H9 (cell line): ENCODE data around the gene MICALL2. TPM values are rescaled to one million over a fixed set of nuclear protein-coding genes. Genes with fewer than 3 reads are reported as not detected.

Experiments
- DNase-seq: peaks from one replicate; pipeline ENCODE4 v3.0.0-alpha.2; 2017
- H2AFZ ChIP-seq: one replicate; pipeline ENCODE4 v1.6.1; 2013; ENCODE audit warnings: mild to moderate bottlenecking, low read length, control low read depth, moderate library complexity
- H2AK5ac ChIP-seq: 2 replicates; pipeline ENCODE4 v1.6.1; 2013; ENCODE audit warnings: low read length, control low read depth, mixed read lengths; ENCODE audit not compliant: insufficient read length
- H2BK120ac ChIP-seq: one replicate; pipeline ENCODE4 v1.6.1; 2013; ENCODE audit warnings: low read depth, mild to moderate bottlenecking, low read length, control low read depth, inconsistent platforms; ENCODE audit not compliant: poor library complexity, severe bottlenecking
- H2BK12ac ChIP-seq: 2 replicates; pipeline ENCODE4 v1.6.1; 2013; ENCODE audit warnings: low read length, control low read depth, mixed read lengths, low read depth; ENCODE audit not compliant: insufficient read length
- H2BK15ac ChIP-seq: 2 replicates; pipeline ENCODE4 v1.6.1; 2013; ENCODE audit warnings: low read depth, low read length, control low read depth
- H2BK20ac ChIP-seq: one replicate; pipeline ENCODE4 v1.6.1; 2013; ENCODE audit warnings: low read depth, mild to moderate bottlenecking, low read length, control low read depth, inconsistent platforms; ENCODE audit not compliant: poor library complexity, severe bottlenecking
- H2BK5ac ChIP-seq: 2 replicates; pipeline ENCODE4 v1.6.1; 2013; ENCODE audit warnings: low read length, control low read depth, mixed read lengths; ENCODE audit not compliant: insufficient read length
- H3K14ac ChIP-seq: 2 replicates; pipeline ENCODE4 v1.6.1; 2013; ENCODE audit warnings: low read length, control low read depth; ENCODE audit not compliant: insufficient read depth
- H3K18ac ChIP-seq: 2 replicates; pipeline ENCODE4 v1.6.1; 2013; ENCODE audit warnings: low read depth, mild to moderate bottlenecking, mixed read lengths, low read length, control low read depth; ENCODE audit not compliant: insufficient read length
- H3K23ac ChIP-seq: 2 replicates; pipeline ENCODE4 v1.6.1; 2013; ENCODE audit warnings: low read length, control low read depth, mixed read lengths, low read depth; ENCODE audit not compliant: insufficient read length
- H3K23me2 ChIP-seq: 2 replicates; pipeline ENCODE4 v1.6.1; 2013; ENCODE audit warnings: low read depth, mild to moderate bottlenecking, mixed read lengths, low read length, control low read depth; ENCODE audit not compliant: insufficient read length, poor library complexity, severe bottlenecking
- H3K27ac ChIP-seq: 2 replicates; pipeline ENCODE4 v1.5.1; 2013; ENCODE audit warnings: low read length, control low read depth, mixed read lengths, low read depth; ENCODE audit not compliant: insufficient read length
- H3K27me3 ChIP-seq: 2 replicates; pipeline ENCODE4 v1.6.1; 2013; ENCODE audit warnings: low read length, control low read depth, inconsistent platforms; ENCODE audit not compliant: insufficient read depth
- H3K4ac ChIP-seq: 2 replicates; pipeline ENCODE4 v1.6.1; 2013; ENCODE audit warnings: low read depth, mild to moderate bottlenecking, control low read depth, inconsistent platforms, low read length, moderate library complexity
- H3K4me1 ChIP-seq: 2 replicates; pipeline ENCODE4 v1.6.1; 2013; ENCODE audit warnings: low read length, control low read depth, inconsistent platforms; ENCODE audit not compliant: insufficient read depth
- H3K4me2 ChIP-seq: 2 replicates; pipeline ENCODE4 v1.6.1; 2013; ENCODE audit warnings: low read length, control low read depth, mixed read lengths; ENCODE audit not compliant: insufficient read length, insufficient read depth
- H3K56ac ChIP-seq: 2 replicates; pipeline ENCODE4 v1.6.1; 2013; ENCODE audit warnings: low read depth, mild to moderate bottlenecking, mixed read lengths, low read length, control low read depth; ENCODE audit not compliant: insufficient read length
- H3K79me1 ChIP-seq: 2 replicates; pipeline ENCODE4 v1.6.1; 2013; ENCODE audit warnings: low read depth, mild to moderate bottlenecking, moderate library complexity, low read length, control low read depth, inconsistent platforms; ENCODE audit not compliant: insufficient read depth, poor library complexity, severe bottlenecking
- H3K79me2 ChIP-seq: 2 replicates; pipeline ENCODE4 v1.6.1; 2013; ENCODE audit warnings: low read length, control low read depth, inconsistent platforms; ENCODE audit not compliant: insufficient read depth
- H3K9ac ChIP-seq: 2 replicates; pipeline ENCODE4 v1.6.1; 2013; ENCODE audit warnings: low read length, control low read depth, mixed read lengths; ENCODE audit not compliant: insufficient read length; ENCODE audit errors: extremely low read depth
- H3K9me3 ChIP-seq: one replicate; pipeline ENCODE4 v1.6.1; 2013; ENCODE audit warnings: low read depth, low read length, inconsistent platforms; ENCODE audit not compliant: control insufficient read depth
- H3T11ph ChIP-seq: one replicate; pipeline ENCODE4 v1.6.1; 2013; ENCODE audit warnings: mild to moderate bottlenecking, low read length, control low read depth, inconsistent platforms
- H4K20me1 ChIP-seq: one replicate; pipeline ENCODE4 v1.6.1; 2013; ENCODE audit not compliant: control insufficient read depth, insufficient read length, insufficient read depth
- H4K5ac ChIP-seq: 2 replicates; pipeline ENCODE4 v1.6.1; 2013; ENCODE audit warnings: low read depth, mild to moderate bottlenecking, mixed read lengths, low read length, control low read depth; ENCODE audit not compliant: insufficient read length
- H4K8ac ChIP-seq: replicated peaks from 2 replicates; pipeline ENCODE4 v1.6.1; 2013; ENCODE audit warnings: low read length, control low read depth, mixed read lengths, low read depth; ENCODE audit not compliant: insufficient read length
- H4K91ac ChIP-seq: 2 replicates; pipeline ENCODE4 v1.6.1; 2013; ENCODE audit warnings: low read depth, mild to moderate bottlenecking, moderate library complexity, mixed read lengths, low read length, control low read depth; ENCODE audit not compliant: insufficient read length
- H3K27ac Mint-ChIP-seq, 3 experiments: 2 replicates in 2 of 3; 3 replicates in 1 of 3; pipeline ENCODE4 v1.8.0; 2020 to 2021; ENCODE audit warnings: mixed read lengths in 3 of 3, mild to moderate bottlenecking in 1 of 3, moderate library complexity in 1 of 3
- H3K27me3 Mint-ChIP-seq: 2 replicates; pipeline ENCODE4 v1.8.0; 2021; ENCODE audit warnings: low read depth, mild to moderate bottlenecking, moderate library complexity, mixed read lengths
- H3K36me3 Mint-ChIP-seq, 3 experiments: 2 replicates in 2 of 3; 3 replicates in 1 of 3; pipeline ENCODE4 v1.8.0; 2020 to 2021; ENCODE audit warnings: low read depth in 3 of 3, mixed read lengths in 3 of 3; ENCODE audit not compliant: insufficient read depth in 1 of 3
- H3K4me1 Mint-ChIP-seq, 2 experiments: 2 replicates each; pipeline ENCODE4 v1.8.0; 2020; ENCODE audit warnings: mixed read lengths in 2 of 2
- H3K4me3 Mint-ChIP-seq, 2 experiments: 2 replicates in 1 of 2; 3 replicates in 1 of 2; pipeline ENCODE4 v1.8.0; 2020 to 2021; ENCODE audit warnings: mild to moderate bottlenecking in 2 of 2, mixed read lengths in 2 of 2, moderate library complexity in 1 of 2
- H3K9me3 Mint-ChIP-seq, 2 experiments: 2 replicates in 1 of 2; 3 replicates in 1 of 2; pipeline ENCODE4 v1.8.0; 2020; ENCODE audit warnings: mild to moderate bottlenecking in 2 of 2, mixed read lengths in 2 of 2, moderate library complexity in 1 of 2
- CTCF ChIP-seq: fragments of 200-600 bp; sonication (generic); conservative IDR thresholded peaks from 3 replicates; pipeline ENCODE4 v1.8.0; 2021; ENCODE audit warnings: antibody characterized with exemption, mild to moderate bottlenecking
- WGBS: extraction: QIAGEN DNeasy Blood & Tissue Kit; methylation state at CpG from one replicate; pipeline ENCODE4 v1.1.7; 2013; ENCODE audit warnings: missing lambda C conversion rate, low lambda C conversion rate, mixed read lengths; ENCODE audit not compliant: insufficient read length; ENCODE audit errors: extremely low coverage; 5-methylcytosine and 5-hydroxymethylcytosine counted together
- total RNA-seq: library from RNA; stranded (reverse); gene quantifications from 2 replicates; pipeline ENCODE4 v1.2.1, GENCODE V29; 2021

Gene MICALL2
- total RNA-seq, 1 experiment from 2014 or later, result 7.1 TPM

GRCh38 chr7:1425292-1426136, 33.8 kb downstream of the MICALL2 start:
- peak; percentile 65 for DNase-seq
- H4K20me1 ChIP-seq, result no peaks in the 10 kb centered on the region
- H3K14ac ChIP-seq, result no peak overlapping the region
- no peak overlapping the region for H2AK5ac ChIP-seq
- H3K9ac ChIP-seq, result no peak overlapping the region
- no peak overlapping the region for H2AFZ ChIP-seq
- peaks cover 3 to 25% of the 10 kb centered on the region in 2 experiments for H3K4me1 Mint-ChIP-seq
- no peak overlapping the region for H4K91ac ChIP-seq
- no peak overlapping the region for H3K27ac ChIP-seq
- no peaks in the 10 kb centered on the region for H3K23me2 ChIP-seq
- no peak overlapping the region for H2BK15ac ChIP-seq
- no peak overlapping the region for H2BK120ac ChIP-seq
- H3K79me1 ChIP-seq, result no peaks in the 10 kb centered on the region
- no peak overlapping the region for H2BK5ac ChIP-seq
- H3K36me3 Mint-ChIP-seq, result no peaks in the 10 kb centered on the region
- no peak overlapping the region for H3K27ac Mint-ChIP-seq
- H3K9me3 Mint-ChIP-seq, result peaks cover 0 to 3% of the 10 kb centered on the region in 2 experiments; a peak in 1 of 5 replicates
- H3K18ac ChIP-seq, result no peak overlapping the region
- no peak overlapping the region for H2BK20ac ChIP-seq
- H3K79me2 ChIP-seq, result no peaks in the 10 kb centered on the region
- H4K5ac ChIP-seq, result no peak overlapping the region
- no peaks in the 10 kb centered on the region for H3K4me1 ChIP-seq
- no peak overlapping the region for H3K4me2 ChIP-seq
- H4K8ac ChIP-seq, result no peak overlapping the region
- no peak overlapping the region for H2BK12ac ChIP-seq
- no peak overlapping the region for H3K4ac ChIP-seq
- no CpG with 5 or more reads among the region's 18 CpGs for WGBS
- H3K56ac ChIP-seq, result no peak overlapping the region
- H3K27me3 Mint-ChIP-seq, result peaks cover 13% of the 10 kb centered on the region
- no peak overlapping the region for H3K23ac ChIP-seq
- no peaks in the 10 kb centered on the region for H3K27me3 ChIP-seq
- no peaks in the 10 kb centered on the region for H3K9me3 ChIP-seq
- no peak for TF ChIP-seq CTCF
- no peak overlapping the region for H3T11ph ChIP-seq
- H3K4me3 Mint-ChIP-seq, result no peak overlapping the region
